Activated CD8-positive, alpha-beta memory T cell treated with anti-CD3 and anti-CD28 coated beads for 48 hours (primary cell): Measurements from ENCODE around the gene FGF12.

Experiments used
- DNase-seq, 3 experiments: peaks; one replicate each; pipeline ENCODE4 v3.0.0-alpha.2; 2020; ENCODE audit warnings: low read depth in 2 of 3, low spot score in 2 of 3

Gene FGF12

DNA sequence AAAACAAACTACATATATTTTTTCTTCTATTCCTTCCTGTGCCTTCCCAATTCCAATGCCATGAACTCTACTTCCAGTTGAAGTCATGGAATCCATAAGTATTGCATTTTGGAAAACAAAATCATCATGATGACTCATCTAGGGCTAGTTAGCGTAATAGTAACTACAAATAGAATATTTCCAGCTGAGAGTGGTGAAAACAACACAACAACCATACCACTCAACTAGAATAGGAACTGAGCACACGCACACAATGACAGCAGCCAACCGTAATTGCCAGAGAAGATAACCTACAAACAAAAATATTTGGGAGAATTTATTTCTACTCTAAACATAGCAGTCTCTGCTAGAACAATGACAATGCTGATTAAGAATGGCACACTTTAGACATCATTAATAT lies 225.9 kb downstream of the FGF12 start:
- no peak for DNase-seq

DNA sequence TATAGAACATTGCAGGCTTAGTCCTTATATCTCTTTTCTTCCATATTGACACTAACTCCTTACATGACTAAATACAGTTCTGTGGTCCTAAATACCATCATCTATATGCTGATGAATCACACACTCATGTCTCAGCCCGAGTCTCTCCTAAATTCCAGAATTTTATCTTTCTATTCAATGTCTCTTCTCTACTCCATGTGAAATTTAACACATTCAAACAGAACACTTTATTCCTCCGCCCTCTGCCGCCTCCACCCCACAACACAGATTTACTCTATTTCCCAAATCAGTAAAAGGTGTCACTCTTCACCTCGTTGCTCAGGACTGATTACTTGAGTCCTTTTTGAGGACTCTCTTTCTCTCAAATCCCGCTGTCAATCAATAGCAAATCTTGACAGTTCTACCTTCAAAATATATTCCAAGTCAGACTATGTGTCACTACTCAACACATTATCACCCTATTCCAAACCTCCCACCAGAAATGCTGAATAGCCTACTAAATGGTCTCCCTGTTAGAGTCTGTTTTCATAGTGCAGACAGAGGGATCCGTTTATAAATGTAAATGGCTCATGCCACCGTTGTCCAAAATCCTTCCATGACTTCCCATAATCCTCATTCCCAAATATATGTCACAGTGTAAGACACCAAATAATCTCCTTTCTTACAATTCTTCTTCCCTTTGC lies 230.3 kb downstream of the FGF12 start:
- no peak for DNase-seq

DNA sequence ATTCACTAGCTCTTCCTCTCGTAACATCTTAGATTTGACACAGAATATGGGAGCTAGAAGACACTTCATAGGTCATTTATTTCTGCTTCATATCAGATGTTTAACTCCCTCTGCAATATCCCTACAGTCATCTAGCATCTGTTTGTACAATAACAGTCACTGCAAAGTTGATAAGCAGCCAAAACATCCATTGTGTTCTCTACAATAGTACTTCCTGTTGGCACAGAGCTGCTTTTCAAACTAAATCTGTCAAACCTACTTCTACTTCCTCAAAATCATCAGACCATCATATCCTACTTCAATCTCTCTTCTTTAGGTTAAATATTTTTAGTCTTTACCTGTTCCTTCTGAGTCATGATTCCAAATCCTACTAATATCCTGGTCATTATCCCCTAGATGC lies 233.2 kb downstream of the FGF12 start:
- DNase-seq: no peak

DNA sequence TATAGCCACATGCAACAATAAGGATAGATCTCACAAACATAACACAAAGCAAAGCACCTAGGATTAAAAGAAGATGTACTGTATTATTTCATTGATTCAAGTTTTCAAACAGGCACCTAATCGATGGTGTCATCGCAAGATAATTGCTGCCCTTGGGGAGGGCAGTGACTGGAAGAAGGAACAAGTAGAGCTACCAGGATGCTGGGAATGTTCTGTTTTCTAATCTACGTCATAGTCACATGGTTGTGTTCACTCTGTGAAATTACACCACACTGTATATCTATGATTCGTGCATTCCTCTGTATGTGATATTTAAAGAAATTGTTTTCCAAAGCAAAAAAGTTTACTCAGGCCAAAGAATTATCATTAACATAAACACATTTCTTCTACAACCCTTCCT lies 236.6 kb downstream of the FGF12 start:
- no peak for DNase-seq

DNA sequence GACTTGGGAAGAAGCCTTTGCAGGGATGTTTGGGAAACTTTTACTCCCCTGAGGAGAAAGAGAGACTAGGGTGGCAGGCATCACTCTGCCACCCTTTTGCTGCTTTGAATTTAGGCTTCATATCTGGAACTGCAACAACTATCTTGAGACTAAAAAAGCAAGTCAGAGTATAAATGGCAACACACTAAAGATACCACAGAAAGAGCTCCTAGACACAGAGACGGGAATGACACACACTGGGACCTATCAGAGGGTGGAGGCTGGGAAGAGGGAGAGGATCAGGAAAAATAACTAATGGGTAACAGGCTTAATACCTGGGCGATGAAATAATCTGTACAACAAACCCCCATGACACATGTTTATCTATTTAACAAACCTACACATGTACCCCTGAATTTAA lies 237.8 kb downstream of the FGF12 start:
- DNase-seq: no peak

DNA sequence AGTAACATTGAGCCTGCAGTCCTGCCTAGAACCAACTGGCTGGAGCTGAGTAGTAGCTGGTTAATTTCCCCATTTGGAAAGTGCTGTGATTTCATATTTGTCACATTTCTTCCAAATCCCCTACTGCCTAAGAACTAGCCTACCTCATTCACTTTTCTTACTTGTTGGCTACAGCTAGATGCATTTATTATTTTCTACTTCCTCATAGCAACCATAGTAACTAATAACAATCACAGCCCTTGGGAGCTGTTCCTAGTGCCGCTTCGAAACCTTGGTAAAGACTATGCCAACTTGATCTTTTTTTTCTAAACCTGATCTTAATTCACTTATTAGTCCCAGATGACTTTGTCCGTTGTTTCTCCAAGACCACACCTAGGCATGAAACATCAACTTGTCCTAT lies 240.3 kb downstream of the FGF12 start:
- no peak for DNase-seq

DNA sequence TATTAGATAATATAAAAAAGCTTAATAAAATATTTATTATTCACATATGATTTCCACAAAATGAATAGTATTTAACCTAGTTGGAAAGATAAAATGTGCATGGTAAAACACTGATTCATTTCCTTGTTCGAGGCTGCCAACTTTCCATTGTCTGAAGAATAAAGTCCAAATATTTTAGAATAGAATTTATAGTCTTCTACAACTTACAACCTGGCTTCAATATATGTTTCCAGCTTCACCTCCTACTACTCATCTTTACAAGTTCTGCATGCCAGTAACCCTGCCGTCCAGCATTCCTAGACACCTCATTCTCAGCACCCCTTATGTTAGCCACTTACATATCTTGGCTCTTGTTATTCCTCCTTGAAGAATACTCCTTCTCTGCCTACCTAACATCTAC lies 244.5 kb downstream of the FGF12 start:
- DNase-seq: no peak

DNA sequence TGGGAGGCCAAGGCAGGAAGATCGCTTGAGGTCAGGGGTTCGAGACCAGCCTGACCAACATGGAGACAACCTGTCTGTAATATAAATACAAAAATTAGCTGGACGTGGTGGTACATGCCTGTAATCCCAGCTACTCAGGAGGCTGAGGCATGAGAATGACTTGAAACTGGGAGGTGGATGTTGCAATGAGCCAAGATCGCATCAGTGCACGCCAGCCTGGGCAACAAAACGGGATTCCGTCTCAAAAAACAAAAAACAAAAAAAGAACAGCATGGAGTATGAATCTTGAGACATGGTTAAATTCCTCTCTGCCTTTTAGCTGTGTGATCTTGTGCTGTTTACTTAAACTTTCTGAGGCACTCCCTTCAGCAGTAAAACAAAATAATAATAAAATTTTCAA lies 244.9 kb downstream of the FGF12 start:
- no peak for DNase-seq

DNA sequence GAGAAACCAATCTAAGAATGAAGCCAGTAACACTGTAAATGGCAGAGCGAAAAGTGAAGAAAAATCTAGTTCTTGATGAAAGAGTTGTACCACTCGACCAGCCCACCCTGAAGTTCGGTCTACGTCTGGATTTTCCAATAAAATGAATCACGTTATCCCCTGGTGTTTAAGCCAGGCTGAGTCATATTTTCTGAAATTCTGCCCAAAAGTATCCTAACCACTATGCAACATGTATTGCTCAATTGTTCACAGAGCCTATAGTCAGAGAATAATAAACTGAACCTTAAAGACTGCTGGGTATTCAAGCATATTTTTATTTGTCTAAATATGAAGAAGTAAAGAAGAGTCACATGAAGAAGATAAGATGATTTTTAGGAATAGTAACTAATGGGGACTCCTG lies 245.7 kb downstream of the FGF12 start:
- DNase-seq: no peak

DNA sequence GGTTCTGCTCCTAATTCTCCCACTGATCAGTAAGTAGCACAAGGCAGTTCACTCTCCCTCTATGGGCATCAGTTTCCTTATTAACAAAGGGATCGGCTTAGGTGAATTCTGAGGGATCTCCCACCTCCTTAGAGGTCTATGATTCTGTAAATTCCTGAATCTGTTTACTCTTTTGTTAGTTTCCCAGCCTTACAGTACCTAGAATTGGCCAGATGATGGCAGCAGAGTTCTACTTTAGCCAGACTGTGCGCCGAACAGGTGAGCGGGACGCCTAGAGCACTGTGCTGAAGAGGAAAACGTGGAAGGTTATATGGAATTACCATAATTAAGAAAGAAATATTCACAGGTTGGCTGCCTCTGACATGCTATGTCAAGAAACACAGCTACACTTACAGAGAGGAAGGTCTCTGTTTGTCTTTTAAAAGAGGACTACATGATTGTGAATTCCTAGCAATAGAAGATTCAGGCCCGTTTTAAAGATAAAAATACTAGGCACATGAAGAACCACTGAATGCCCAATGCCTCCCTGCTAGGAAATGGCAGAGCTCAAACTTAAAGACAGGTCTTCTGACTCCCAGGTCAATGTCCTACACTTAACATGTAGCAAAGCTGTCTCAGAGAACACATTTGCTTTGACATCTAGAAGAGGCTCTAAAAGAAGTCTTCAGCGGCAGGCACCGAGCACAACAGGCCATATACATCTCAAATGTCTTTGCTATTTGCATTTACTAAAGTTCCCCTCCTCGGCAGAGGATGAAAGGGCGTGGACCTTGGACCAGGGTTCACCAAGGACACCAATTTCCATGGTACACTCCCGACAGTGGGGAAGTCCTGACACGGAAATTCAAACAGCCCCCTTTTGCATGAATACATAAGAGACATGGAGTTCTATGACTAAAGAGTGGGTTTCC lies 259.9 kb downstream of the FGF12 start:
- DNase-seq: peak in 1 of 3 experiments; percentile 26

DNA sequence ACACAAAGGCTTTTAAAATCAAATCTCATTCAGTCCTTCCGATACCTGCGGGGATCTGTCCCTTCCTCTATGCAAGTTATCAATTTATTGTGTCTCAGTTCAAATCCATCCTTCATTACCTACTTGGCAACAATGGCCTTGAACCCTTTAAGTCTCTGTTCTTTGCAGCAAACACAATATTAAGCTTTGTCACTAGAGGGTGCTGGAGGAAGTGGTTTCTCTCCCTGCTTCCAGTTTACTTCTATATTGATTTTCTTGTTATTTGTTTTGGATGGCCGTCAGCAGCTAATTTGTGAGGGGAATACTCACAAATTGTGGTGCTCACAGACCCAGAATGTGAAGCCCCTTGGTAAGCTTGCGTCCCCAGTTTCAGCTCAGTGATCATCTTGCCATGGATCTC lies 278.3 kb downstream of the FGF12 start:
- no peak for DNase-seq

DNA sequence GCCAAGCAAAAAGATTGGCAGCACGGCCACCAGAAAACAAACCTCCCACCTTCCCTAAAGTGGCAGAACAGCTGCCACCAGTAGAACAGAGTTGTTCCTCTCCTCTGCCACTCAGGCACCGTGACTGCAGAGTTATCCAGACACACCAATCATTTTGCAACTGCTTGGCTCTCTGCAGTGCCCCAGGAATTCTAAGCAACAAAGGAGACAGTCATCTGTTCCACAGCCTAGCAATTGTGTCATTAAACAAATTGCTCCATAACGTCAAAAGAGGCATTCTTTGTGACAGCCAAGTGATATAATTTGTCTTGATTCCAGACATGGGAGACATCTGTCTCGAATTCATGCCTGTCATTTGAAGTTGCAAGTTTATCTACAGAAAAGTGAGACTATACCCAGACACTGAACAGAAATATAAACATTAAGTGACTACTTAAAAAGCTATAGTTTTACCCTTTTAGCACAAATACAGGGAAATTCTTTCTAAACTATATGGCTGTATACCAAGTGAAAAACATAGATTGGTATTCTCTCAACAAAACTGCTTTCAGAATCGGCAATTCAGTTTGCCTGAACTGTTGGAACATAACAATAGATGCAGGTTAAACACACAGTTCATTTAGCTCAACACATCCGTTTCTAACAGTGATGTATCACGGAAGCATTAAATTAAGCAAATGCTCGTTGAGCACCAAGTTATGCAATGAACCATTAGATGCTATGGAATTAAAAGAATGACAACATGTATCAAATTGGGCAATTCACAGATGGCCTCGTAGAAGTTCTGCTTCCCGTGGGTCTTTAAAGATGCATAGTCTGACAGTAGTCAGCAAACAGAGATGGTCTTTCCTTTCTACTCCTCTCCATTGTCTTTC lies 281.3 kb downstream of the FGF12 start:
- no peak for DNase-seq

DNA sequence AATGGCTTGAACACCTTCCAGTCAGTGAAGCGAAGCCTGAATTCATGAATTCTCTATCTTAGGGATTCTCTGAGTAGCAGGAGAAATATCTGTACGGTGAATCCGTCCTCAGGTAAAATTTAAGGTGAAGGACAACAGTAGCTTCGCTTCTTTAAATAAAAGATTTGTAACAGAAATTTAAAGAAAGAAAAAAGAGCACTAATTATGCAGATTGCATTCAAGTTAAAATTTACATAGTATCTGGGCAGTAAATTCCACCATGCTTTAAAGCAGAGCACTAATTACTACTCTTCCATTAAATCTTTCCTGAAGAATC lies 282.6 kb downstream of the FGF12 start:
- DNase-seq: no peak

DNA sequence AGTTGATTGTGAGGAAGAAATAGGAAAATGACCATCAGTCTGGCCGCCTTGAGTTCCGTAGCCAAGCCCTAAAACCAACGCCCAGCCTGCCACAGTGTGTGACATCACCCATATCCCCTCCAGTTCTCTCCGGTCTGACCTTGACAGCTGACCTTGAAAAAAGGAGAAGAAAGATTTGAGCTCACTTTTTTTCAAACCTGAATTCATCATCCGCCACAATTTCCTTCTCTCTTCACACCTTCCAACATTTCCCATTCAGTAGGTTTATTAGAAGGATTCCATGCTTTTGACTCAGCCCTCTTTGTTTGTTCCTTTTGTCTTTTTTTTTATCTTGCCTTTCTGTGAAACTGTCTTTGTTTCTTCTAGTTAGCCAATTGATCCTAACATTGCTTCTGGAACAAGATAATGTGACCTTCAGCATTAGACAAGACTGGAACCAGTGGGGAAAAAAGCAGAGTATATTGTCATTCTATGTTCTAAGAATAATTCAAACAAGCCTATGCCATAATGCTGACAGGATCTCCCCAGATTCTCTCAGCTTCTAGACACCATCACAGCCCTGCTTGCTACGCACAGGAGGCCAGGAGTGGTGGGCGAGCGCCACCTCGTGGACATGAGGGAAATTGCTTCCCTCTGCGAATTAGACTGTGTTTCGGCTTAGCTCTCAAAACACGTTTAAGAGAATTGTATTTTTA lies 283.1 kb downstream of the FGF12 start:
- DNase-seq: peak; percentile 4 to 48 (median 14)

DNA sequence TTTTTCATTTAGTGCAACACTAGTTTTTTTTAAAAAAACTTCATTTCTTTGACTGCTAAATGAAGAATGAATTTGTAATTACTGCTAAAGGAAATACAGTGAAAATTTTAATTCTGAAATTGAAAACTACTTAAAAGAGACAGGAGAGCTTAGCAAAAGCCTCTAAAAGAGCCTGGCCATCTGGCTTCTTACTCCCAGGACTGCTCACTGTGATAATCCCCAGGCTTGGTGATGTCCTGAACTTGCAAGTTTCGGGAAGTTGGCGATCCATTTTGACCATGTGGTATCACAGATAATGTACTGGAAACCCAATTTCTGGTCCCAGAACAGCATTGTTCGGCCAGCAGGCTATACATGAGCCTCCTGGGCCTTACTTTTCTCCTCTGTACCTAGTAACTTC lies 292.1 kb downstream of the FGF12 start:
- no peak for DNase-seq

DNA sequence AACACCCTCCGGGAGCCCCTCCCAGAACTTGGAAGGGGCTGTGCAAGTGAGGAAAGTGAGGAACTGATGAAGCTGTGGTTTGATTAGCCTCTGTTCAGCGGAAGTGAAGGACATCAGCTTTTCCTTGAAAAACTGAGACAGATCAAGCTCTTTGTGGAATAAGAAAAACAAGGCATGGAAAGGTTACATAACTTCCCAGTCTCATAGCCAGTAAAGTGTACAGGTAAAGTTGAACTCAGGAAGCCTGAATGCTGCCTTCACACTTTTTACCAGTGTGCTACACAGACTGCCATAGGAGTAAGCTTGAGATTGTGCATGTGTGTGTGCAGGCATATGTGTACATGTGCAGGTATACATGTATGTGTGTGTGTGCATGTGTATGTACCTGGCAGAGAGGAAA lies 293.2 kb downstream of the FGF12 start:
- DNase-seq: no peak

DNA sequence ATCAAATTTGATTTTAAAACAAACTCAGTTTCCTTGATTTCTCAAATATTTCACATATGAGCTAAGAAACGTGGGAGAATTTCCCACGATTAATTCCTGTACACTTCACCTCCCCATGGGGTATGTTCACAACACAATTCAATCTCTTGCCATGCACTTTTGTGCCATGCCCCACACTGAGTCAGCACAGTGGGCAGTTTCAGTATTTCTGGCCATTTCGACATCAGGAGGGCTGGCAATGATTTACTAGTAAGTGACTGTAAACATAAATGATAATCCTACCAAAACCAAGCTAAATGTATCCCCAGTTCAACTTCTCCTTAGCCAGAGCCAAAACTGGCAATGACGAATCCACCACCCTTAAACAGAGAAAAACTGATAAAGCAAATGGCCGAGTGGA lies 293.6 kb downstream of the FGF12 start:
- no peak for DNase-seq

DNA sequence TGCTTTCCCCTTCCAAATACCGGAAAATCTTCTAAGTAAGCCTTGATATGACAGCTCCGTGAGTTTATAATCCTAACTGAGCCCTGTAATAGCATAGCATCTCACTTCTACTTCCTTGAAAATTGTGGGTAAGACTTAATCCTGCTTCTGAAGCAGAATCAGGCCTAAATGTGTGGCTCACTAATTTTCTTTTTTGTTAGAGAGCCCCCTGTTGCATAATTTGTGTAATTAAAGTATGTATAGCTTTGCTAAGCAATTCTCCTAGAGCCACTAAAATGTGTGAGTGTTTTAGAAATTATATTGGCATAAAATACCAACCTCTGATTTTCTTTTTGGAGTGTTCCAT lies 304.4 kb downstream of the FGF12 start:
- no peak for DNase-seq

DNA sequence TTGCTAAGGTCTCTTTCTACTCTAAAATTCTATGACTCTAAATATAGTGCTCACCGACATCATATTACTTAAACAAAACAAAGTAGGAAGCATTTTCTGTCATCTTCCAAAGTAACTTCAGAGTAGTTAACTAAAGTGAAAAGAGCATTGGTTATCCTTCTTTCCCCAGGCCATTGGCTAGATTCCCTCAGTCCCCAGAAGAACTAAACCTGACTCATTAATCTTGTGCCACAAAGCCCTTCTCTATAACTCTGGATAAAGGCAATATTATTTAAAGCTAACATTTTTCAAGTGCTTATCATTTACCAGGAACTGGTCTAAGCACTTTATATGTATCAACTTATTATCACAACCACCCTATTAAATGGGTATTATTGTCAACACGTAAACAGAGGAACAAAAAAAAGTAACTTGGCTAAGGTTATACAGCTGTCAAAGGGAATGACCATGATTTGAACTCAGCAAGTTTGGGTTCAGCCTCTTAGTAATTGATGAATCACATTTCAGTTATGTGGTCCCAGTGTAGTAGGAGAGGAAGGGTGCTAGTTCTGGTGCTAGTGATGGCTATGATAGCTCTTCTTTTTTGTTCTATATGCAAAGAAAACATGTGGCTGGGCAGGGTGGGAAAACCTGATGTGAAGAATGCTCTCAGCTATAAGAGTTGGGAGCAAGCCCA lies 304.9 kb downstream of the FGF12 start:
- DNase-seq: no peak

DNA sequence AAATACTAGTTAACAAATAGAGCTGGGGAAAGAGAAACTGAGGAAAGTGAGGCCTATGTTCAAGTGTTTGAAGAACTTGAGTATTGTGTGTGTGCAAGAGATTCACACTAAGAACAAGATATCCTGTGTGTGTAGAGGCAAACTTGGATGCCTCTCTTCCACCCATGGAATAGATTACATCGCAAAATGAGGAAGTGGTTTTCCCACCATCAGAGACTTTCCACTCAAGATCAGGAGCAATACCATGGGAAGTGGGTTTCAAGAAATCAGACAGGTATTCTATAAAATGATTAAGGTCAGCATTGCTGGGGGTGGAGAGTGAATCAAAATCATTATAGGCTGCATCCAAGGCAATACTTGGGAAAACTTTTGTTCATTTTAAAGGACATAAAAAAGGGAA lies 308.0 kb downstream of the FGF12 start:
- DNase-seq: no peak

DNA sequence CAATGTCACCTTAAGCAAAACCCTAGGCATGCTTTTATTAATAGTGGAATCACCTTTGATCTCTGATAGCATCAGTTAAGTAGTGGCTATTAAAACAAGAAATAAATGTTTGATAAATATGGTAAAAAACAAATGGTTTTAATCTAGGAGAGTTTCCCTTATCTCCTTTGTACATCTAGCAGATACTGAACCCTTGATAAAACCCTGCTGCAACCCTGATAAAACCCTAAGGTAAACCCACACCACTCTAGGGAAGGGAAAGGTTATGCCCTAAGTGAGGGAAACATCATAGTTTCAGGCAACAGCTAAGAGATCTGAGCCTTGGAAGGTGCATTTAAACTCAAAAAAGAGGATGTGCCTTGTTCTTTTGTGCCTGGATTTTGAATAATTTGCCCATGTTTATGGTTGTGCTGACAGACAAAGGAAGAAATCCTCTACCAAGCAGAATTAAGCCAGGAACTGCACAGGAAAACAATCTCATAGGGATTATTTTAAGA lies 309.7 kb downstream of the FGF12 start:
- no peak for DNase-seq
